ENCODE results near the gene KRTAP10-5.
"Not testable (repeated sequence)": the region's sequence is repeated elsewhere in the genome, so short reads cannot be mapped to it uniquely, and the experiment has no call there.

The KRTAP10-5 gene

GRCh38 chr21:44592446-44593311 lies 12.3 kb upstream of the KRTAP10-5 start, which contains the start of gene KRTAP10-6:
Gene KRTAP10-6, minus strand, starts transcription at chr21:44592505. Its CDS starts 21 bp downstream, at chr21:44592484.
- FAIRE-seq = no peak
- no peak for DNase-seq (ENCODE audit: insufficient read length, low spot score)

GRCh38 chr21:44591801-44592130 lies 11.4 kb upstream of the KRTAP10-5 start:
- FAIRE-seq; DNase-seq (ENCODE audit: insufficient read length, low spot score): not testable (repeated sequence)

- FAIRE-seq; DNase-seq (ENCODE audit: insufficient read length, low spot score): not testable (repeated sequence)
Measured at GRCh38 chr21:44590897-44591800, 10.7 kb upstream of the KRTAP10-5 start.

GRCh38 chr21:44590311-44590721 lies 9.9 kb upstream of the KRTAP10-5 start:
- no peak for DNase-seq (ENCODE audit: insufficient read length, low spot score)
- FAIRE-seq = no peak

- FAIRE-seq = no peak
Measured at GRCh38 chr21:44589586-44590305, 9.3 kb upstream of the KRTAP10-5 start.

GRCh38 chr21:44589094-44589493 lies 8.7 kb upstream of the KRTAP10-5 start:
- FAIRE-seq = no peak
- no peak for DNase-seq (ENCODE audit: insufficient read length, low spot score)

More at GRCh38 chr21:44589586-44590305, 9.3 kb upstream of the KRTAP10-5 start:
- no peak for DNase-seq (ENCODE audit: insufficient read length, low spot score)

GRCh38 chr21:44585892-44586291 lies 5.5 kb upstream of the KRTAP10-5 start:
- FAIRE-seq (no peak), DNase-seq (ENCODE audit: insufficient read length, low spot score) (no peak)

GRCh38 chr21:44583800-44584147 lies 3.4 kb upstream of the KRTAP10-5 start:
- no peak for FAIRE-seq
- no peak for DNase-seq (ENCODE audit: insufficient read length, low spot score)

GRCh38 chr21:44583089-44583799 lies 2.8 kb upstream of the KRTAP10-5 start:
- FAIRE-seq = no peak

GRCh38 chr21:44582055-44582454 lies 1.7 kb upstream of the KRTAP10-5 start:
- DNase-seq (ENCODE audit: insufficient read length, low spot score) (no peak), FAIRE-seq (no peak)

More at GRCh38 chr21:44583089-44583799, 2.8 kb upstream of the KRTAP10-5 start:
- DNase-seq (ENCODE audit: insufficient read length, low spot score) = no peak

- FAIRE-seq = no peak
- DNase-seq (ENCODE audit: insufficient read length, low spot score) = no peak
Measured at GRCh38 chr21:44581158-44581557, 754 bp upstream of the KRTAP10-5 start.

- no peak for DNase-seq (ENCODE audit: insufficient read length, low spot score)
- FAIRE-seq = no peak
Measured at GRCh38 chr21:44579833-44580144, 615 bp downstream of the KRTAP10-5 start.

- FAIRE-seq (no peak), DNase-seq (ENCODE audit: insufficient read length, low spot score) (no peak)
Measured at GRCh38 chr21:44579056-44579832, 1.2 kb downstream of the KRTAP10-5 start.

GRCh38 chr21:44578371-44579055 lies 1.9 kb downstream of the KRTAP10-5 start:
- no peak for FAIRE-seq

GRCh38 chr21:44576025-44576420 lies 4.4 kb downstream of the KRTAP10-5 start:
- FAIRE-seq (no peak), DNase-seq (ENCODE audit: insufficient read length, low spot score) (no peak)

More at GRCh38 chr21:44578371-44579055, 1.9 kb downstream of the KRTAP10-5 start:
- no peak for DNase-seq (ENCODE audit: insufficient read length, low spot score)

- no peak for DNase-seq (ENCODE audit: insufficient read length, low spot score)
- no peak for FAIRE-seq
Measured at GRCh38 chr21:44575307-44576024, 4.9 kb downstream of the KRTAP10-5 start.

GRCh38 chr21:44574457-44575306 lies 5.7 kb downstream of the KRTAP10-5 start:
- DNase-seq (ENCODE audit: insufficient read length, low spot score) = no peak
- no peak for FAIRE-seq
